Common myeloid progenitor, CD34-positive (primary cell): ENCODE results near the gene TRIOBP.
A peak's percentile ranks its signal among the peaks of the same experiment; 100 is the strongest.

Experiments used
- CTCF ChIA-PET: fragments of 350-600 bp; sonication (Branson Sonifier 250); formaldehyde crosslinking; loops from one replicate; lab custom pipeline; 2021; ENCODE audit warnings: antibody characterized with exemption; lab: Charles Lee
- POLR2A ChIA-PET: fragments of 350-600 bp; sonication (Branson Sonifier 250); formaldehyde crosslinking; loops from one replicate; lab custom pipeline; 2021; ENCODE audit warnings: antibody characterized with exemption; lab: Charles Lee
- DNase-seq, 3 donors: peaks; one replicate each; pipeline versions ENCODE4 v3.0.0 to v3.0.0-alpha.2; 2013
- H3K27ac ChIP-seq, 2 experiments: 1 replicate in 1 of 2; 2 replicates in 1 of 2; pipeline ENCODE4 v1.7.0; 2013; ENCODE audit warnings: inconsistent platforms in 2 of 2, low read length in 2 of 2, mild to moderate bottlenecking in 2 of 2, low read depth in 1 of 2, moderate library complexity in 1 of 2; ENCODE audit not compliant: severe bottlenecking in 2 of 2, insufficient read depth in 1 of 2, poor library complexity in 1 of 2
- H3K27me3 ChIP-seq, 5 experiments: replicated peaks in 2 of 5; 1 replicate in 3 of 5; 2 replicates in 2 of 5; pipeline versions ENCODE4 v1.6.1 to v1.7.0; 2013; ENCODE audit warnings: low read length in 4 of 5, mild to moderate bottlenecking in 2 of 5, moderate library complexity in 2 of 5, inconsistent platforms in 1 of 5; ENCODE audit not compliant: insufficient read depth in 5 of 5, control insufficient read depth in 4 of 5
- H3K36me3 ChIP-seq, 4 experiments: 1 replicate in 2 of 4; 2 replicates in 2 of 4; pipeline versions ENCODE4 v1.6.1 to v1.7.0; 2013; ENCODE audit warnings: low read length in 3 of 4, control low read depth in 1 of 4, mild to moderate bottlenecking in 1 of 4; ENCODE audit not compliant: control insufficient read depth in 4 of 4, insufficient read depth in 4 of 4
- H3K4me1 ChIP-seq, 4 experiments: 1 replicate in 3 of 4; 2 replicates in 1 of 4; pipeline versions ENCODE4 v1.6.1 to v1.7.1; 2013; ENCODE audit warnings: low read length in 3 of 4, mild to moderate bottlenecking in 3 of 4, control low read depth in 1 of 4, inconsistent platforms in 1 of 4, moderate library complexity in 1 of 4; ENCODE audit not compliant: control insufficient read depth in 4 of 4, insufficient read depth in 4 of 4; ENCODE audit errors: control extremely low read depth in 1 of 4
- H3K4me3 ChIP-seq, 7 experiments: 1 replicate in 4 of 7; 2 replicates in 3 of 7; pipeline versions ENCODE4 v1.5.1 to v1.7.0; 2013; ENCODE audit warnings: mild to moderate bottlenecking in 7 of 7, low read length in 6 of 7, moderate library complexity in 6 of 7, inconsistent platforms in 2 of 7, low read depth in 2 of 7, control low read depth in 1 of 7; ENCODE audit not compliant: insufficient read depth in 4 of 7, control insufficient read depth in 1 of 7; ENCODE audit errors: extremely low read depth in 1 of 7
- H3K9me3 ChIP-seq, 5 experiments: 1 replicate in 4 of 5; 2 replicates in 1 of 5; pipeline versions ENCODE4 v1.6.1 to v1.7.1; 2013; ENCODE audit warnings: low read length in 4 of 5, mild to moderate bottlenecking in 2 of 5, inconsistent platforms in 1 of 5, low read depth in 1 of 5, moderate library complexity in 1 of 5; ENCODE audit not compliant: control insufficient read depth in 4 of 5, insufficient read depth in 2 of 5; ENCODE audit errors: control extremely low read depth in 1 of 5
- WGBS: methylation state at CpG from one replicate; pipeline ENCODE4 v1.1.5; 2013; ENCODE audit not compliant: insufficient coverage; 5-methylcytosine and 5-hydroxymethylcytosine counted together

The TRIOBP gene

GRCh38 chr22:37664249-37665101 is 32.4 kb upstream of the TRIOBP start:
- ChIA-PET POLR2A (no interaction called here), CTCF (interaction anchor here (1.0 to 39.6 kb wide), 3 partner anchors 13 to 70 kb away, joined by 3 to 672 read pairs (median 494); partner anchors contain the start of genes LGALS1, NOL12 and SH3BP1)
- Histone ChIP-seq H3K27me3 (no peaks in the 10 kb centered on the region), H3K4me3 (no peak overlapping the region), H3K9me3 (no peaks in the 10 kb centered on the region), H3K4me1 (peaks cover 9 to 25% (median 22%) of the 10 kb centered on the region in 4 experiments), H3K36me3 (peaks cover 5 to 54% (median 23%) of the 10 kb centered on the region in 4 experiments), H3K27ac (no peak overlapping the region)
- DNase-seq, result no peak
- 94% methylated on average over 16 of the region's 16 CpGs for WGBS

- POLR2A ChIA-PET, result no interaction called here
- no peak overlapping the region for H3K4me3 ChIP-seq
- no peak overlapping the region for H3K27ac ChIP-seq
- CTCF ChIA-PET, result interaction anchor here (25.2 to 39.6 kb wide), 2 partner anchors 12 to 28 kb away, joined by 494 to 672 read pairs; partner anchors contain the start of genes LGALS1, NOL12 and SH3BP1
- no peaks in the 10 kb centered on the region for H3K9me3 ChIP-seq
- H3K4me1 ChIP-seq, result peaks cover 3 to 15% (median 12%) of the 10 kb centered on the region in 4 experiments
- DNase-seq, result no peak
- no peaks in the 10 kb centered on the region for H3K27me3 ChIP-seq
- H3K36me3 ChIP-seq, result peaks cover 5 to 51% (median 23%) of the 10 kb centered on the region in 4 experiments
- WGBS, result 96% methylated on average over 23 of the region's 24 CpGs
These were observed 31.4 kb upstream of the TRIOBP start for GRCh38 chr22:37665487-37665886.

GRCh38 chr22:37669586-37669985 is 27.3 kb upstream of the TRIOBP start:
- CTCF ChIA-PET, result interaction anchor here (0.7 to 39.6 kb wide), 4 partner anchors 6 to 93 kb away, joined by 3 to 672 read pairs (median 494); partner anchors contain the start of genes LGALS1, NOL12, PDXP and SH3BP1
- H3K27ac ChIP-seq, result no peak overlapping the region
- H3K9me3 ChIP-seq, result no peaks in the 10 kb centered on the region
- no peaks in the 10 kb centered on the region for H3K27me3 ChIP-seq
- 97% methylated on average over 5 of the region's 6 CpGs for WGBS
- H3K4me3 ChIP-seq, result no peak overlapping the region
- H3K36me3 ChIP-seq, result peaks cover 5 to 29% (median 20%) of the 10 kb centered on the region in 4 experiments
- peaks cover 5 to 41% (median 37%) of the 10 kb centered on the region in 4 experiments for H3K4me1 ChIP-seq
- DNase-seq, result no peak
- POLR2A ChIA-PET, result no interaction called here

GRCh38 chr22:37672206-37672919 is 24.5 kb upstream of the TRIOBP start:
- Histone ChIP-seq H3K4me3 (peak overlapping the region in 4 of 7 experiments; percentile 26 to 61 (median 49)), H3K9me3 (no peaks in the 10 kb centered on the region), H3K27me3 (no peaks in the 10 kb centered on the region), H3K36me3 (peaks cover 0 to 5% (median 2%) of the 10 kb centered on the region in 4 experiments), H3K4me1 (peaks cover 5 to 66% (median 61%) of the 10 kb centered on the region in 4 experiments), H3K27ac (peak overlapping the region in 1 of 2 experiments; percentile 19)
- DNase-seq, result peak; percentile 32 to 68 (median 47)
- ChIA-PET CTCF (interaction anchor here (1.2 to 39.6 kb wide), 5 partner anchors 5 to 120 kb away, joined by 3 to 672 read pairs (median 494); partner anchors contain the start of genes LGALS1, NOL12, PDXP and SH3BP1), POLR2A (interaction anchor here (0.6 to 1.6 kb wide), 4 partner anchors 11 to 33 kb away, joined by 3 to 5 read pairs (median 4); partner anchors contain the start of genes PDXP and SH3BP1)
- 22% methylated on average over 12 of the region's 15 CpGs for WGBS

- Histone ChIP-seq H3K27ac (peak overlapping the region in 1 of 2 experiments; percentile 34), H3K9me3 (no peaks in the 10 kb centered on the region), H3K36me3 (peaks cover 0 to 2% (median 0%) of the 10 kb centered on the region in 4 experiments), H3K4me1 (peaks cover 5 to 72% (median 67%) of the 10 kb centered on the region in 4 experiments), H3K4me3 (peak overlapping the region in 5 of 7 experiments; percentile 26 to 61 (median 46)), H3K27me3 (no peaks in the 10 kb centered on the region)
- CTCF ChIA-PET, result interaction anchor here (1.7 to 39.6 kb wide), 4 partner anchors 5 to 119 kb away, joined by 3 to 672 read pairs (median 494); partner anchors contain the start of genes LGALS1, NOL12, PDXP and SH3BP1
- WGBS, result 14% methylated on average over 8 of the region's 11 CpGs
- POLR2A ChIA-PET, result interaction anchor here (0.6 to 1.0 kb wide), 2 partner anchors 15 to 34 kb away, joined by 3 to 4 read pairs; partner anchors contain the start of genes PDXP and SH3BP1
- DNase-seq, result peak; percentile 31 to 80 (median 74)
These were observed 23.9 kb upstream of the TRIOBP start for GRCh38 chr22:37672920-37673455.

GRCh38 chr22:37674248-37674647 is 22.6 kb upstream of the TRIOBP start:
- WGBS, result 100% methylated on average over 1 of the region's 12 CpGs
- Histone ChIP-seq H3K27ac (peak overlapping the region in 1 of 2 experiments; percentile 49), H3K4me3 (no peak overlapping the region), H3K27me3 (no peaks in the 10 kb centered on the region), H3K36me3 (peaks cover 0 to 6% (median 0%) of the 10 kb centered on the region in 4 experiments), H3K4me1 (peaks cover 5 to 80% (median 72%) of the 10 kb centered on the region in 4 experiments), H3K9me3 (no peaks in the 10 kb centered on the region)
- ChIA-PET POLR2A (no interaction called here), CTCF (interaction anchor here (1.8 to 39.6 kb wide), 4 partner anchors 3 to 37 kb away, joined by 5 to 672 read pairs (median 494); partner anchors contain the start of genes LGALS1, NOL12, PDXP and SH3BP1)
- DNase-seq, result no peak
